HCT116 (cell line): ENCODE data around the gene TOX2. TPM values are rescaled to one million over a fixed set of nuclear protein-coding genes. Genes with fewer than 3 reads are reported as not detected.

ENCODE experiments used
- ATAC-seq: fragments of 200-7000 bp; cut with Tn5 transposase; 2 replicates; pipeline ENCODE4 v1.9.1; 2020; ENCODE audit warnings: mild to moderate bottlenecking, moderate library complexity
- BruUV-seq: library from RNA; stranded (reverse); fragments of 400-500 nt; replicated peaks from 2 replicates; lab custom pipeline; 2021; lab: Mats Ljungman, UMichigan
- CTCF ChIA-PET: fragments of 300-600 bp; sonication (Branson Sonifier 250); formaldehyde crosslinking; loops from one replicate; lab custom pipeline; 2021; ENCODE audit warnings: antibody characterized with exemption; lab: Charles Lee
- POLR2A ChIA-PET: fragments of 300-600, 350-600 bp; sonication (Branson Sonifier 250); formaldehyde crosslinking; loops from one replicate; lab custom pipeline; 2021; ENCODE audit warnings: antibody characterized with exemption; lab: Charles Lee
- RAD21 ChIA-PET, 2 experiments: fragments of 300-600 bp; sonication (Branson Sonifier 250); formaldehyde crosslinking; loops; one replicate each; lab custom pipeline; 2023; ENCODE audit warnings: low total read pairs in 2 of 2; ENCODE audit not compliant: uncharacterized antibody in 2 of 2, unreplicated experiment in 2 of 2, low non-redundant PET in 1 of 2; lab: Charles Lee
- DNase-seq: peaks from one replicate; pipeline ENCODE4 v3.0.0-alpha.2; 2010; ENCODE audit warnings: low read depth, low spot score
- H2AFZ ChIP-seq: fragments of 200-600 bp; shearing (Covaris generic), sonication (generic); 2 replicates; pipeline ENCODE4 v1.6.1; 2017; ENCODE audit warnings: low read depth, mixed run types, mixed read lengths, antibody characterized with exemption, low read length; ENCODE audit not compliant: poor library complexity, severe bottlenecking
- H3K27ac ChIP-seq: 2 replicates; pipeline ENCODE4 v1.5.1; 2012; ENCODE audit warnings: low read depth, low read length
- H3K27me3 ChIP-seq: fragments of 200-600 bp; sonication (generic); 2 replicates; pipeline ENCODE4 v1.6.1; 2016; ENCODE audit warnings: mixed run types, low read length, mixed read lengths; ENCODE audit not compliant: insufficient read depth
- H3K36me3 ChIP-seq, 2 experiments: fragments of 200-500 bp in 1 of 2; fragments of 200-600 bp in 1 of 2; sonication (Bioruptor generic) in 1 of 2; sonication (generic) in 1 of 2; 2 replicates each; pipeline versions ENCODE4 v1.5.1 to v1.6.1; 2014 to 2016; ENCODE audit warnings: low read length in 2 of 2, inconsistent platforms in 1 of 2, mixed read lengths in 1 of 2, mixed run types in 1 of 2; ENCODE audit not compliant: insufficient read depth in 2 of 2, control insufficient read depth in 1 of 2
- H3K4me1 ChIP-seq, 2 experiments: fragments of 200-600 bp in 1 of 2; sonication (generic) in 1 of 2; 2 replicates each; pipeline versions ENCODE4 v1.5.1 to v1.6.1; 2012 to 2017; ENCODE audit warnings: low read length in 2 of 2, inconsistent platforms in 1 of 2, mild to moderate bottlenecking in 1 of 2, mixed read lengths in 1 of 2, mixed run types in 1 of 2, moderate library complexity in 1 of 2; ENCODE audit not compliant: insufficient read depth in 2 of 2, control insufficient read depth in 1 of 2
- H3K4me2 ChIP-seq: fragments of 200-600 bp; sonication (generic); 2 replicates; pipeline ENCODE4 v1.6.1; 2017; ENCODE audit warnings: mixed run types, low read length, mixed read lengths
- H3K4me3 ChIP-seq, 2 experiments: fragments of 200-600 bp in 1 of 2; sonication (generic) in 1 of 2; replicated peaks in 1 of 2; 2 replicates each; pipeline ENCODE4 v1.5.1; 2011 to 2016; ENCODE audit warnings: low read length in 2 of 2, control low read depth in 1 of 2, low read depth in 1 of 2, mild to moderate bottlenecking in 1 of 2, mixed read lengths in 1 of 2, mixed run types in 1 of 2
- H3K79me2 ChIP-seq: fragments of 200-600 bp; sonication (generic); 2 replicates; pipeline ENCODE4 v1.6.1; 2017; ENCODE audit warnings: mild to moderate bottlenecking, mixed run types, low read length, moderate library complexity, mixed read lengths; ENCODE audit not compliant: insufficient read depth
- H3K9ac ChIP-seq: fragments of 200-600 bp; sonication (generic); 2 replicates; pipeline ENCODE4 v1.6.1; 2016; ENCODE audit warnings: low read length, mixed read lengths
- H3K9me2 ChIP-seq: fragments of 200-600 bp; sonication (generic), shearing (Covaris generic); 2 replicates; pipeline ENCODE4 v1.6.1; 2017; ENCODE audit warnings: mixed run types, mild to moderate bottlenecking, moderate library complexity; ENCODE audit not compliant: insufficient read depth
- H3K9me3 ChIP-seq, 2 experiments: fragments of 200-500 bp in 1 of 2; fragments of 200-600 bp in 1 of 2; sonication (Bioruptor generic) in 1 of 2; sonication (generic) in 1 of 2; 2 replicates each; pipeline ENCODE4 v1.6.1; 2014 to 2017; ENCODE audit warnings: low read length in 2 of 2, mixed read lengths in 2 of 2, inconsistent platforms in 1 of 2, low read depth in 1 of 2, mild to moderate bottlenecking in 1 of 2, mixed run types in 1 of 2, moderate library complexity in 1 of 2; ENCODE audit not compliant: control insufficient read depth in 1 of 2, insufficient read depth in 1 of 2
- H4K20me1 ChIP-seq: fragments of 200-600 bp; sonication (generic), shearing (Covaris generic); 2 replicates; pipeline ENCODE4 v1.6.1; 2017; ENCODE audit warnings: mixed run types, mild to moderate bottlenecking, moderate library complexity; ENCODE audit not compliant: insufficient read depth
- CBX3 ChIP-seq: IDR thresholded peaks from 2 replicates; pipeline ENCODE4 v1.6.1; 2012; ENCODE audit warnings: low read depth
- EGR1 ChIP-seq: IDR thresholded peaks from 2 replicates; pipeline ENCODE4 v1.6.1; 2012; ENCODE audit warnings: low read depth
- EZH2 ChIP-seq: fragments of 200-600 bp; sonication (generic); IDR thresholded peaks from 2 replicates; pipeline ENCODE4 v1.6.1; 2017; ENCODE audit warnings: antibody characterized with exemption, mixed run types
- FOSL1 ChIP-seq: IDR thresholded peaks from 2 replicates; pipeline ENCODE4 v1.6.1; 2012; ENCODE audit warnings: low read depth
- JUND ChIP-seq: IDR thresholded peaks from 2 replicates; pipeline ENCODE4 v1.6.1; 2012
- RAD21 ChIP-seq: IDR thresholded peaks from 2 replicates; pipeline ENCODE4 v1.6.1; 2012; ENCODE audit warnings: low read depth, mild to moderate bottlenecking
- SIN3A ChIP-seq: IDR thresholded peaks from 2 replicates; pipeline ENCODE4 v1.6.1; 2012; ENCODE audit warnings: low read depth
- SP1 ChIP-seq: IDR thresholded peaks from 2 replicates; pipeline ENCODE4 v1.6.1; 2012; ENCODE audit warnings: low read depth
- SRF ChIP-seq: IDR thresholded peaks from 2 replicates; pipeline ENCODE4 v1.6.1; 2012; ENCODE audit warnings: low read depth
- TCF7L2 ChIP-seq: IDR thresholded peaks from 2 replicates; pipeline ENCODE4 v1.7.0; 2011; ENCODE audit warnings: borderline replicate concordance, inconsistent platforms; ENCODE audit not compliant: insufficient read depth, insufficient read length; ENCODE audit errors: extremely low read depth
- YY1 ChIP-seq: IDR thresholded peaks from 2 replicates; pipeline ENCODE4 v1.6.1; 2011; ENCODE audit warnings: low read length, low read depth, moderate library complexity, mild to moderate bottlenecking; ENCODE audit not compliant: insufficient replicate concordance; ENCODE audit errors: extremely low read depth
- intact Hi-C: fragments of 100-400 bp; cut with micrococcal nuclease; formaldehyde crosslinking; loops from 2 replicates; pipeline ENCODE4 v1.10.0; 2022
- total RNA-seq: library from RNA; stranded (reverse); gene quantifications from one replicate; pipeline ENCODE4 v1.2.1, GENCODE V29; 2021; ENCODE audit not compliant: unreplicated experiment
- TF ChIP-seq, protein P1 (sequence below): IDR thresholded peaks from 2 replicates; pipeline ENCODE4 v1.6.1; 2011; ENCODE audit warnings: mild to moderate bottlenecking, low read length, moderate library complexity; ENCODE audit not compliant: insufficient replicate concordance; ENCODE audit errors: extremely low read depth
- TF ChIP-seq, protein P2 (sequence below): IDR thresholded peaks from 2 replicates; pipeline ENCODE4 v1.6.1; 2012
- TF ChIP-seq, protein P3 (sequence below), 3 experiments: fragments of 200-600 bp in 1 of 3; sonication (generic) in 1 of 3; IDR thresholded peaks in 2 of 3; conservative IDR thresholded peaks in 1 of 3; 2 replicates each; pipeline ENCODE4 v1.5.1; 2012 to 2017; ENCODE audit warnings: low read depth in 2 of 3, low read length in 2 of 3, antibody characterized with exemption in 1 of 3, borderline replicate concordance in 1 of 3, control low read depth in 1 of 3, mild to moderate bottlenecking in 1 of 3, mixed read lengths in 1 of 3, mixed run types in 1 of 3, moderate library complexity in 1 of 3; ENCODE audit not compliant: insufficient read depth in 1 of 3
- TF ChIP-seq, protein P4 (sequence below): IDR thresholded peaks from 2 replicates; pipeline ENCODE4 v1.6.1; 2012

The TOX2 gene
- total RNA-seq, 1 experiment from 2014 or later: 39.6 TPM

DNA sequence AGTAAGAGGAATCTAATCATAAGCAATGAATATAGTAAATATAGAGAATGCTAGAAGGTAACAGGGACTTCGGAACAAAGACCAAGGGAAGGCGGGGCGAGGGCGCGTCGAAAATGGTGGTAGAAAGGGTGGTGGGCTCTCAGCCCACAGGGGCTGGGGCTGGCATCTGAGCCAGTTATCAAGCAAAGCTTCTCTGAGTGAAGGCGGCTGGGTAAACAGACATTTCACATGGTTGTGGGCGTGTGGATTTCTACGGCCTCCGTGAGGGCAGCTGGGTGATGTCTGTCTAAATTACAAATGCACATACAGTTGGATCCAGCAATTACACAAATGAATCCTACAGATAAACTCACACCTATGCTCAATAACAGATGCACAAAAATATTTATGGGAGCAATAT, 56.6 kb downstream of the TOX2 start:
- peaks cover 19 to 28% of the 10 kb centered on the region in 2 experiments for H3K4me1 ChIP-seq
- no peaks in the 10 kb centered on the region for H3K79me2 ChIP-seq
- intact Hi-C loops: no loop called here
- H3K4me2 ChIP-seq: no peak overlapping the region
- H3K9ac ChIP-seq: no peak overlapping the region
- no peak for TF ChIP-seq JUND
- TF ChIP-seq YY1: no peak
- no peak for TF ChIP-seq EGR1
- TF ChIP-seq, protein P1, sequence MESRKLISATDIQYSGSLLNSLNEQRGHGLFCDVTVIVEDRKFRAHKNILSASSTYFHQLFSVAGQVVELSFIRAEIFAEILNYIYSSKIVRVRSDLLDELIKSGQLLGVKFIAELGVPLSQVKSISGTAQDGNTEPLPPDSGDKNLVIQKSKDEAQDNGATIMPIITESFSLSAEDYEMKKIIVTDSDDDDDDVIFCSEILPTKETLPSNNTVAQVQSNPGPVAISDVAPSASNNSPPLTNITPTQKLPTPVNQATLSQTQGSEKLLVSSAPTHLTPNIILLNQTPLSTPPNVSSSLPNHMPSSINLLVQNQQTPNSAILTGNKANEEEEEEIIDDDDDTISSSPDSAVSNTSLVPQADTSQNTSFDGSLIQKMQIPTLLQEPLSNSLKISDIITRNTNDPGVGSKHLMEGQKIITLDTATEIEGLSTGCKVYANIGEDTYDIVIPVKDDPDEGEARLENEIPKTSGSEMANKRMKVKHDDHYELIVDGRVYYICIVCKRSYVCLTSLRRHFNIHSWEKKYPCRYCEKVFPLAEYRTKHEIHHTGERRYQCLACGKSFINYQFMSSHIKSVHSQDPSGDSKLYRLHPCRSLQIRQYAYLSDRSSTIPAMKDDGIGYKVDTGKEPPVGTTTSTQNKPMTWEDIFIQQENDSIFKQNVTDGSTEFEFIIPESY: no peak
- TF ChIP-seq, all 23 proteins: peak for 0
- Histone ChIP-seq H3K9me2 (no peaks in the 10 kb centered on the region), H4K20me1 (no peaks in the 10 kb centered on the region), H3K27me3 (no peaks in the 10 kb centered on the region), H3K27ac (no peak overlapping the region), H2AFZ (no peak overlapping the region), H3K4me3 (no peak overlapping the region), H3K9me3 (no peaks in the 10 kb centered on the region), H3K36me3 (no peaks in the 10 kb centered on the region)
- ATAC-seq (no peak), DNase-seq (no peak)
- POLR2A ChIA-PET: no interaction called here
- no TSS peak for BruUV-seq
- CTCF ChIA-PET: interaction anchor here (1.6 kb wide), 1 partner anchor 12 kb away, joined by 4 read pairs; no protein-coding TSS in a partner anchor
- RAD21 ChIA-PET: no interaction called here

DNA sequence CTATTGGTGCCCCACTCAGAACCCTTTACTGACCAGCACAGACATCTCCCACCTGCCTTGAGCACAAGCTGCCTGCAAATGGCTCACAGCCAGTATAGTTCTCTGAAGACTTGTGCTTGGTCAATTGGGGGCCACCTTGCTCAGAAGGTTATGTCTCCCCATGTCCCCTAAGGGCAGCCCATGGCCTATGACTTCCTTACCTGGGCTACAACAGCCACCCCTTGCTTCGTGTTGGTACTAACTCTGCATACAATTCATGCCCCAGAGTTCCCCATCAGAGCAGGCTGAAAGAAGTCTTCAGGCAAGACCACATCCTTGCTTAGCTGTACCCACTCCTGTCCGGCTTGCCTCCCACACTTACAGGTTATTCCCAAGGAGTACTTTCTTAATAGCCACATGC, 57.4 kb downstream of the TOX2 start:
- no TSS peak for BruUV-seq
- no peaks in the 10 kb centered on the region for H3K36me3 ChIP-seq
- no peak overlapping the region for H3K4me2 ChIP-seq
- DNase-seq (no peak), ATAC-seq (no peak)
- H4K20me1 ChIP-seq: no peaks in the 10 kb centered on the region
- POLR2A ChIA-PET: interaction anchor here (1.2 to 1.7 kb wide), 3 partner anchors 14 to 30 kb away, joined by 3 to 4 read pairs (median 3); no protein-coding TSS in a partner anchor
- no peak overlapping the region for H3K27ac ChIP-seq
- H2AFZ ChIP-seq: no peak overlapping the region
- CTCF ChIA-PET: interaction anchor here (1.6 kb wide), 1 partner anchor 11 kb away, joined by 4 read pairs; no protein-coding TSS in a partner anchor
- peaks cover 23 to 36% of the 10 kb centered on the region in 2 experiments for H3K4me1 ChIP-seq
- H3K9ac ChIP-seq: no peak overlapping the region
- no peaks in the 10 kb centered on the region for H3K79me2 ChIP-seq
- TF ChIP-seq SIN3A (no peak), JUND (no peak), FOSL1 (no peak), TCF7L2 (no peak), SP1 (no peak), CBX3 (no peak), RAD21 (no peak), SRF (no peak), EZH2 (no peak)
- TF ChIP-seq, protein P2, sequence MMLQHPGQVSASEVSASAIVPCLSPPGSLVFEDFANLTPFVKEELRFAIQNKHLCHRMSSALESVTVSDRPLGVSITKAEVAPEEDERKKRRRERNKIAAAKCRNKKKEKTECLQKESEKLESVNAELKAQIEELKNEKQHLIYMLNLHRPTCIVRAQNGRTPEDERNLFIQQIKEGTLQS: no peak
- TF ChIP-seq, protein P3, sequence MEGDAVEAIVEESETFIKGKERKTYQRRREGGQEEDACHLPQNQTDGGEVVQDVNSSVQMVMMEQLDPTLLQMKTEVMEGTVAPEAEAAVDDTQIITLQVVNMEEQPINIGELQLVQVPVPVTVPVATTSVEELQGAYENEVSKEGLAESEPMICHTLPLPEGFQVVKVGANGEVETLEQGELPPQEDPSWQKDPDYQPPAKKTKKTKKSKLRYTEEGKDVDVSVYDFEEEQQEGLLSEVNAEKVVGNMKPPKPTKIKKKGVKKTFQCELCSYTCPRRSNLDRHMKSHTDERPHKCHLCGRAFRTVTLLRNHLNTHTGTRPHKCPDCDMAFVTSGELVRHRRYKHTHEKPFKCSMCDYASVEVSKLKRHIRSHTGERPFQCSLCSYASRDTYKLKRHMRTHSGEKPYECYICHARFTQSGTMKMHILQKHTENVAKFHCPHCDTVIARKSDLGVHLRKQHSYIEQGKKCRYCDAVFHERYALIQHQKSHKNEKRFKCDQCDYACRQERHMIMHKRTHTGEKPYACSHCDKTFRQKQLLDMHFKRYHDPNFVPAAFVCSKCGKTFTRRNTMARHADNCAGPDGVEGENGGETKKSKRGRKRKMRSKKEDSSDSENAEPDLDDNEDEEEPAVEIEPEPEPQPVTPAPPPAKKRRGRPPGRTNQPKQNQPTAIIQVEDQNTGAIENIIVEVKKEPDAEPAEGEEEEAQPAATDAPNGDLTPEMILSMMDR (IDR thresholded peaks at IDR 0.05 in 2 of 3, conservative IDR thresholded peaks at IDR 0.05 in 1 of 3; ENCODE audit: borderline replicate concordance in 1 of 3, insufficient read depth in 1 of 3, low read depth in 2 of 3, low read length in 2 of 3): no peak
- TF ChIP-seq, protein P4, sequence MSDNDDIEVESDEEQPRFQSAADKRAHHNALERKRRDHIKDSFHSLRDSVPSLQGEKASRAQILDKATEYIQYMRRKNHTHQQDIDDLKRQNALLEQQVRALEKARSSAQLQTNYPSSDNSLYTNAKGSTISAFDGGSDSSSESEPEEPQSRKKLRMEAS: no peak
- no peak overlapping the region for H3K4me3 ChIP-seq
- no peaks in the 10 kb centered on the region for H3K9me2 ChIP-seq
- no peaks in the 10 kb centered on the region for H3K27me3 ChIP-seq
- no peaks in the 10 kb centered on the region for H3K9me3 ChIP-seq
- RAD21 ChIA-PET: no interaction called here
- intact Hi-C loops: no loop called here
